HG03159 (cell line): ENCODE measurements around the gene ERV3-1.
"Not testable (repeated sequence)": the region's sequence is repeated elsewhere in the genome, so short reads cannot be mapped to it uniquely, and the experiment has no call there.

Experiments used
- ATAC-seq: cut with Tn5 transposase; IDR thresholded peaks from one replicate; pipeline ENCODE4 v1.9.1; 2021; ENCODE audit warnings: mild to moderate bottlenecking, moderate library complexity; ENCODE audit not compliant: unreplicated experiment

Gene ERV3-1, protein sequence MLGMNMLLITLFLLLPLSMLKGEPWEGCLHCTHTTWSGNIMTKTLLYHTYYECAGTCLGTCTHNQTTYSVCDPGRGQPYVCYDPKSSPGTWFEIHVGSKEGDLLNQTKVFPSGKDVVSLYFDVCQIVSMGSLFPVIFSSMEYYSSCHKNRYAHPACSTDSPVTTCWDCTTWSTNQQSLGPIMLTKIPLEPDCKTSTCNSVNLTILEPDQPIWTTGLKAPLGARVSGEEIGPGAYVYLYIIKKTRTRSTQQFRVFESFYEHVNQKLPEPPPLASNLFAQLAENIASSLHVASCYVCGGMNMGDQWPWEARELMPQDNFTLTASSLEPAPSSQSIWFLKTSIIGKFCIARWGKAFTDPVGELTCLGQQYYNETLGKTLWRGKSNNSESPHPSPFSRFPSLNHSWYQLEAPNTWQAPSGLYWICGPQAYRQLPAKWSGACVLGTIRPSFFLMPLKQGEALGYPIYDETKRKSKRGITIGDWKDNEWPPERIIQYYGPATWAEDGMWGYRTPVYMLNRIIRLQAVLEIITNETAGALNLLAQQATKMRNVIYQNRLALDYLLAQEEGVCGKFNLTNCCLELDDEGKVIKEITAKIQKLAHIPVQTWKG

DNA sequence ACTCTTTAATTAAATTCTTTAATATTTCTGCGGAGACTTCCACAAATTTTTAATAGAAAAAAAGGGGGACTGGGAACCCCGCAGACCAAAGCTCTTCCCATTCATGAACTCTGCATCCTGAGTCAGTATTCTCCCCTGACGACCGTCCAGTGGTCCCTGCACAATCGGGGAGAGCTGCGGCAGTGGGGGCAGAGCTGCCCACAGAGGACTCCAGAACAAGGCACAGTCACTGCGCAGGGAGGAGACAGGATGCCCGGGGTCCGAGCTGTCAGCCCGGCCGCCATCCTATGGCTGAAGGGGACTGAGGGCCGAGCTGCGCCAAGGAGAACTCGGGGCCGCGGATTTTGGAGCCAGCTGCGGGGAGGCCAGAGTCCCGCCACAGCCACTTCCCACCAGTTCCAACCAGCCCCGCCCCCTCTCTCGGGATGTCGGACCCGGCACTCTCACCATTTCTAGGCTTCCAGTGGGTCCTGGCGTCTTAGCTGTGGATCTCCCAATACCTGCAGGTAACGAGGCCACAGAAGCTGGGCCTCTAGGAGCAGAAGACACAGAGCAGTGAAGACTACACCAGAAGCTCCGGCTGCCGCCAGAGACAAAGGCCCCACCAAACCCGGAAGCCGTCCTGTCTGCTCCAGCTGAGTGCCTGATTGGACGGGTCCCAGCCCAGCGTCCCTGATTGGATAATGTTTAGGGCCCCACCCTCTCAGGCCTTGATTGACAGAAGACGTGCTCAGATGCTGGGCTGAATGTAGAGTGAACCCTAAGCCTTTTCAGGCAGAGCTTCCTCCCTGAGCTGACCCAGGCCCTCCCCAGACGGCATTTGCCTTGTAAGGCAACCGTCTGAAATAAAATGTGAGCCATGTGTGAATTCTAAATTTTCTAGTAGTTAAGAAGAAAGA, at the start of gene ERV3-1:
Gene ERV3-1 (minus strand): TSS at position 594 of the 899 bp plus-strand sequence. CDS start 13,661 bp downstream, outside the sequence.
- ATAC-seq, result peak; percentile 100

DNA sequence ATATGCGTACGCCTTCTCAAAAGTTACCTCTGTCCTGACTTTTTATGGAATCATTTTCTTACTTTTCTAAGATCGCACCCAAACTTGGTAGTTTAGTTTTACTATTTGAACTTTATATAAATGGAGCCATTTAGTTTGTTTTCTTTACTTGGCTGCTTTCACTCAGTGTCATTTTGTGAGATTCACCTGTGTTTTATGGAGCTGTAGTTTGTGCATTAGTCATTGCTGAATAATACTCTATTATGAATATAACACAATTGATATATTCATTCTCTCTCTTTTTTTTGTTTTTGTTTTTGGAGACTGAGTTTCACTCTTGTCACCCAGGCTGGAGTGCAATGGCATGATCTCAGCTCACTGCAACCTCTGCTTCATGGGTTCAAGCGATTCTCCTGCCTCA, 49.3 kb upstream of the ERV3-1 start:
- ATAC-seq, result not testable (repeated sequence)

DNA sequence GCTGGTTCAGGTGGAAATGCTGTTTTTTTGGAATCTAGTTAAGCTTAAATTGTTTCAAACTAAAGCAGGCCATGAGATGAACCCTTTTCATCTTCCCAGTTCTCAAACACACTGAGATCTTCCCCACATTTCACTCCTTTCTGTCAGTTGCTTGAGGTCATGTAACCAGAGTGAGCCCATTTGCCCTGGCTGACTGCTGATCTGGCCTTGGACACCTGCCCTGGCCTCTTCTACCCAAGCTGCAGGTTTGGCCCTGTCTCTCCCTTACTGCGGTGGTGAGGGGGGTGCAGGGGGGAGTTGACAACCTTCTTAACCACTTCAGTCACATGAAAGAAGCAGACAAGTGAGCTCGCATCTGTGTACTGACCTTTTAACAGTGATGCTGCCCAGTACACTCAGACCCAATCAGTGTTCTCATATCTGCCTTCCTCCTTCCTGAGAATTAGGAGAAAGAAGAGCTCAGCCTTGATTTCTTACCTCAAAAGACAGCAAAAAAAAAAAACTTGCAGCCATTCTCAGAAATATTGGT, 48.0 kb upstream of the ERV3-1 start:
- ATAC-seq, result not testable (repeated sequence)

DNA sequence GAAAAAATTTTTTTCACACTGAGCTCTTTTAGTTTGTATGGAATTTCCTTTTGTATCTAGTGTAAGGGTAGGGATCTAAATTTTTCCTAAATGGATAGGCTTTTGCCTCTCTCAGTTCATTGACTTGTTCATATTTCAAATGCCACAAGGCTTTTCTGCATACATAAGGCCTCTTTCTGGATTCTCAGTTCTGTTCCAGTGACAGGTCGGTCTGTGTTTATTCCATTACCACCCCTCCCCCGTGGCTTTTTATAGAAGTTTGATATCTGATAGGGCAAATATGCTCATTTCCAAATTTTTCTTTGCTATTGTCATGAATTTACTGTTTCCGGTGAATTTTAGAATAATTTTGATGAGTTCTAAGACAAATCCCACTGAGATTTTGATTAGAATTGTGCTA, 45.2 kb upstream of the ERV3-1 start:
- ATAC-seq, result not testable (repeated sequence)

DNA sequence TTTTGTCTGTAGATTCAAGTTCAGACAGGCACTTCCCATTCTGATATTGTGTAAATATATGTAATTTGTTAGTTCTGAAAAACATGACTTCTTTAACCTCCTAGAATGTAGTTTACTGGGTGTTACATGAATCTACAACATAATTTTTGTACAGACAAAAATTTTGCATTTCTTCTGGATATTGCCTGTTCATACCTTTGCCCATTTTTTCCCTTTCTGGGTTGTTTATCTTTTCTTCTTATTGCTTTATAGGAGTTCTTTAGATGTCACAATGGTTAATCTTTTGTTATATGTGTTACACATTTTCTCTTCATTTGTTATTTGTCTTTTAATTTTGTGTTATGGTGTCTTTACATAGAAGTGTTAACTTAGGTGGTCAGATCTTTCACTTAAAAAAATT, 44.7 kb upstream of the ERV3-1 start:
- ATAC-seq, result not testable (repeated sequence)

DNA sequence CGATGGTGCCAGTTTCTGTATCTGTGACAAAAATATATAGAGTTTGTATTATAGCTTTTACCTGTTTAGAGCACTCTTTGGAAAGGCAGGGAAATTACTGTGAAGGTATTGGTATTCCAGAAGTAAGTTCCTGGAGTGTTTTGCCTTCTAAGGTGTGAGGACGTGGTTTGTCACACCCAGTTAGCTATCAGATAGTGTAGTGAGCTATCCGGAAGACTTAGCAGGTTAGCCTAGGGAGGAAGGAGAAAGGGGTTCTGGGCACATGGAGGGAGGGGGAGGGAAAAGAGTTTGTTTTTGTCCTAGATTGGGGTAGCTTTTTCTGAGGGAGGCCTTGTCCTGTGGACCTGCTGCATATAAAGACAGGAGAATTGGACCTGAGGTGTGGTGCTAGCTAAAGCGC, 39.8 kb upstream of the ERV3-1 start:
- ATAC-seq, result not testable (repeated sequence)

DNA sequence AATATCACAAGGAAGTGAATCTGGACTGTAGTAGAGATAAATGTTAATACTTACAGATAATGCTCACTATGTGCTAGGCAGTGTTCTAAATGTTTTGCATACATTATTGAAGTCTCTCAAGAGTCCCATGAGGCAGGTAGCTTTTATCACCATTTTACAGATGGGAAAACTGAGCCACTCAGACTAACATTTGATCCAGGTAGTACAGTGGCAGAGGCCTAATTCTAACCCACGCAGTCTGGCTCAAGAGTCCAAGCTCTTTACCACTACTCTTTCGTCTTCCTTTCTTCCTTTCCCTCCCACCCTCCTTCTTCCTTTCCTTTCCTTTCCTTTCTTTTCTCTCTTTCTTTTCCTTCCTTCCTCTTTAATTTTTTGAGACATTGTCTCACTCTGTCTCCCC, 39.1 kb upstream of the ERV3-1 start:
- not testable (repeated sequence) for ATAC-seq

DNA sequence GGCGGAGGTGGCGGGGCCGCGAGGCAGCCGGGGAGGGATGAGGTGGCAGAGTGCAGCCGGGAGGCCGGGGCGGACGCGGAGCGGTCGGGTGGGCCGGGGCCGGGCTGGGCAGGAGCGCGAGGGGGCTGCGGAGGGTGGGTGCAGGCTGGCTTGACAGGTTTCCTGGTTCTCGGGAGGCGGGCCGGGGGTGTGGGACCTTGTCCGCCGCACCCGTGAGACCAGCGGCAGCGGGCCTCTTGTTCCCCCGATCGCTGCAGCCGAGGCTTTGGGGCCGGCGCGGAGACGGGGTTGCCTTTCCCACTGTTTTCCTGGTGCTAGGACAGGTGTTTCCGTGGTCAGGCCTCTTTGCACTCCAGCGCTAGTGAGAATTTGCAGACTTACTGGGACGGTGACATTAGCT, 32.3 kb upstream of the ERV3-1 start:
- ATAC-seq, result peak; percentile 13

DNA sequence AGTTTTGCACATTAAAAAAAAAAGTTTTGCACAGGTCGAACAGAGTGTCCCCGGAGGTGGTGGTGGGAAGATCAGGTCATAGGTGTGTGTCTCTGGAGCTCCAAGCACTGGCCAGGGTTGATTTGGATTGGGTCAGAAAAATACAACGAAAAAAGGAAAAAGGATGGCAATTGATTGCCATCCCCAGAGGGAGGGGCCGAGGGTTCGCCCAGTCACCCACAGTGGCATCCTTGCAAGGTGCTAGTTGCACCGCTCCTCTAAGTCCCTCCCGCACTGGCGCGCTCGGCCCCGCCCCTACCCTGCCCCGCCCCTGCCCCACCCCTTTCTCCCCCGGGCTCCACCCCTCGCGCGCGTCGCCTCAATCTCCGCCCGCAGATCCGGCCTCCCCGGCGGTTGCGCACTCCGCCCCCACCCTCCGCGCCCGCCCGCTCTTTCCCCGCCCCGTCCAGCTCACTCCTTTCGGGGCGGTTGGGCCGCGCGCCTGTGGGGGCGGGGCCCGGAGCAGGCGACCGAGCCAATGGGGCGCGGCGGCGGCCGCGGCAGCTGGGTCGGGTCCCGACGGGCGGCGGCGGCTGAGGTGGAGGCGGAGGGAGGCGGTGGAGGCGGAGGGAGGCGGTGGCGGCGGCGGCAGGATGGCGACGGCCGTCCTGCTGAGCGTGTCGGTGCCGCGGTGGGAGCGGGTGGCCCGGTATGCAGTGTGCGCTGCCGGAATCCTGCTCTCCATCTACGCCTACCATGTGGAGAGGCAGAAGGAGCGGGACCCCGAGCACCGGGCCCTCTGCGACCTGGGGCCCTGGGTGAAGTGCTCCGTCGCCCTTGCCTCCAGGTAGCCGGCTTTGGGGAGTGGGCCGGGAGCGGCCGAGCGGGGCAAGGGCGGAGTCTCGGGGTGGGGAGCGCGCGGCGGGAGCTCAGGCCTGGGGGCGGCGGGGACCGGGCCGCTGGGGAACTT, 31.5 kb upstream of the ERV3-1 start:
- peak; percentile 81 for ATAC-seq

DNA sequence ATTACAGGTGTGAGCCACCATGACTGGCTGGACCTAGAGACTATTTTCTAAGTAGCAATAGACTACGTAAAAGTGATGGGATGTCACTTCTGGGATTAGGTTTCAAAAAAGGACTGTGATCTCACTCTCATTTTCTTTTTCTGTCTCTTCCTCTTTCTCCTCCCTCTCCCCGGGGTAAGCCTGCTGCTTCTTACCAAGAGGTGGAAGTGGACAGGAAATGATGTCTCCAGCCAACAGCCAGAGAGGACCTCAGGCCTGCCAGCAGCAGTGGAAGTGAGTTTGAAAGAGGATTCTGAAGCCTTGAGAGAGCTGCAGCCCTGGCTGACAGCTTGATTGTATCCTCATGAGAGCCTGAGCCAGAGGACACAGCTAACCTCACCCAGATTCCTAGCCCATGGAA, 30.0 kb upstream of the ERV3-1 start:
- not testable (repeated sequence) for ATAC-seq

DNA sequence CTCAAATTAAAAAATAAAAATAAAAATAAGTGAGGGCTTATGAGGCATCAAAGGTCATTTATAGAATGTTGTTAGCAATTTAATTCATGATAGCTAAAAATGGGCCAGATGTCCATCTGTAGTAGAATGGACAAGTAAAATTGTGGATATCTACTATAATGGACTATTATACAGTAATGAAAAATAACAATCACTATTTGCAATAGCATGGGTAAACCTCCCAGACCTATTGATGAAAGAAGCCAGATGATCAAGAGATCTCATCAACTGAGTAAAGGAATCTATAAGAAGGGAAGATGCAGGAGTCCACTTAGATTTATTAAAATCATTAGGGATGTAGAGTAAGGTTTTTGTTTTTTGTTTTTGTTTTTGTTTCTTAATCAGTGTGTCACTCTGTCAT, 29.0 kb upstream of the ERV3-1 start:
- not testable (repeated sequence) for ATAC-seq

DNA sequence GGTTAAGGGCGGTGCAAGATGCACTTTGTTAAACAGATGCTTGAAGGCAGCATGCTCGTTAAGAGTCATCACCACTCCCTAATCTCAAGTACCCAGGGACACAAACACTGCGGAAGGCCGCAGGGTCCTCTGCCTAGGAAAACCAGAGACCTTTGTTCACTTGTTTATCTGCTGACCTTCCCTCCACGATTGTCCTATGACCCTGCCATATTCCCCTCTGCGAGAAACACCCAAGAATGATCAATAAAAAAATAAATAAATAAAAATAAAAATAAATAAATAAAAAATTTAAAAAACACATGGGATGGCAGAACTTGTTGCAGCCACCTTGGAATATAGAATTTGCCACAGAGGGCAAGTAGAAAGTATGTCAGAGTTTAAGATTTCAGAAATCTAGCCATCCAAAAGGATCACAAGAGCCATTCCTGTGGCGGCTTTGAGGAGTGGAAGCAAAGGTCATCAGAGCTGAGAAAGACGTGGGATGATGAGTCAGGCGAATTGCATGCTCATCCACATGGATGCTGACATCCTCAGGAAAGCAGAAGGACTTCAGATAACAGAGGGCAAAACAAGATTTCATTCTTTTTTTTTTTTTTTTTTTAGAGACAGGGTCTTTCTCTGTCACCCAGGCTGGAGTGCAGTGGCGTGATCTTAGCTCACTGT, 27.8 kb upstream of the ERV3-1 start:
- ATAC-seq, result not testable (repeated sequence)

DNA sequence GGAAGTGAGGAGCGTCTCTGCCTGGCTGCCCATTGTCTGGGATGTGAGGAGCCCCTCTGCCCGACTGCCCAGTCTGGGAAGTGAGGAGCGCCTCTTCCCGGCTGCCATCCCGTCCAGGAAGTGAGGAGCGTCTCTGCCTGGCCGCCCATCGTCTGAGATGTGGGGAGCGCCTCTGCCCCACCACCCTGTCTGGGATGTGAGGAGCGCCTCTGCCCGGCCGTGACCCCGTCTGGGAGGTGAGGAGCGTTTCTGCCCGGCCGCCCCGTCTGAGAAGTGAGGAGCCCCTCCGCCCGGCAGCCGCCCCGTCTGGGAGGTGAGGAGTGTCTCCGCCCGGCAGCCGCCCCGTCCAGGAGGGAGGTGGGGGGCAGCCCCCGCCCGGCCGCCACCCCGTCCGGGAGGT, 26.9 kb upstream of the ERV3-1 start:
- ATAC-seq, result not testable (repeated sequence)

DNA sequence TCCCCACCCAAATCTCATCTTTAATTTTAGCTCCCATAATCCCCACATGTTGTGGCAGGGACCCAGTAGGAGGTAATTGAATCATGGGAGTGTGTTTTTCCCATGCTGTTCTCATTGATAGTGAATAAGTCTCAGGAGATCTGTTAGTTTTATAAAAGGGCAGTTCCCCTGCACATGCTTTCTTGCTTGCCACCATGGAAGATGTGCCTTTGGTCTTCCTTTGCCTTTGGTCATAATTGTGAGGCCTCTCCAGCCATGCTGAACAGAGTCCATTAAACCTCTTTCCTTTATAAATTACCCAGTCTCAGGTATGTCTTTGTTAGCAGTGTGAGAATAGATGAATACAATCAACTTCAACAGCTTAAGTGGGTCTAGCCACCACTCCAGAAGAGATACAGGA, 18.5 kb upstream of the ERV3-1 start:
- not testable (repeated sequence) for ATAC-seq

DNA sequence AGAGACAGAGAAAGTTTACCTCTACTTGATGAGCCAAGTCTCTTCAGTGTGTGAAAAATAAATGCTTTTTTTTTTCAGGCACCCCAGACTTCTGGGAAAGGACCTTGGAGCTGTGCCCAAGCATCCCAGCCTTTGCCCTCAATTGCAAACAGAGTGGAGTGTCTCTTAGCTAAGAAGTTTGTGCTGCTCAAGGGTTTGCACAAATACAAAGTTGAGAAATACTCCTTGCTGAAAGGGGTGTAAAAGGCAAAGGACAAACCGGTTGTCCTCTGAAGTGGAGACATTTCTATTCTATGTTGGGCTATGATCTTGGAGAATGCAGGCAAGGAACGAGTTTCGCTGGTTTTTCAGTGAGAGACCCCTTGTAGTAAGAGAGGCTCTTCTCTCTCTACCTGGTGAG, 14.5 kb upstream of the ERV3-1 start:
- ATAC-seq, result not testable (repeated sequence)

DNA sequence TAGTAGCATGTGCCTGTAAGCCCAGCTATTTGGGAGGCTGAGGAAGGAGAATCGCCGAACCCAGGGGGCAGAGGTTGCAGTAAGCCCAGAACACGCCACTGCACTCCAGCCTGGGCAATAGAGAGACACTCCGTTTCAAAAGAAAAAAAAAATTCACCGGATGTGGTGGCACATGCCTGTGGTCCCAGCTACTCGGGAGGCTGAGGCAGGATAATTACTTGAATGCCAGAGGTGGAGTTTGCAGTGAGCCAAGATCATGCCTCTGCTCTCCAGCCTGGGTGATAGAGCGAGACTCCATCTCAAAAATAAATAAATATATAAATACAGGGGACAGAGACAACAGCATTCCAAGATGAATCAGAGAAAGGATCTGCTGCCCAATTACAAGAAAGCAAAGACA, 3.4 kb upstream of the ERV3-1 start:
- not testable (repeated sequence) for ATAC-seq

DNA sequence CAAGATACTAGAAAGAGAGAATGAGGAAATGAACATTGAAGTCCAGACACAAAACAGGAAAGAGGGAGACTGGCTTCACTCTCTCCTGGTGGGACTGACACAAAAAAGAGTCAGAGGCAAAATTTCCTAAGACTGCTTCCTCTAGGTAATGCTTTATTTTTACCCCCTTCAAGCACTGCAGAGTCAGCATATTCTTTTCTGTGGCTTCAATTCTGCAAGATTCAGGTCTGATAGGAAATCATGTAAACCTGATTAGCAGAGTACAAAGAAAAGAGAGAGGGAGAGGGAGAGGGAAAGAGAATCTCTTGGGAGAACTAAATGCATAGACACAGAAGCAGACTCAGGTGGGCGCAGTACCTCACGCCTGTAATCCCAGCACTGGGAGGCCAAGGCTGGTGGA, 2.9 kb upstream of the ERV3-1 start:
- ATAC-seq, result not testable (repeated sequence)

DNA sequence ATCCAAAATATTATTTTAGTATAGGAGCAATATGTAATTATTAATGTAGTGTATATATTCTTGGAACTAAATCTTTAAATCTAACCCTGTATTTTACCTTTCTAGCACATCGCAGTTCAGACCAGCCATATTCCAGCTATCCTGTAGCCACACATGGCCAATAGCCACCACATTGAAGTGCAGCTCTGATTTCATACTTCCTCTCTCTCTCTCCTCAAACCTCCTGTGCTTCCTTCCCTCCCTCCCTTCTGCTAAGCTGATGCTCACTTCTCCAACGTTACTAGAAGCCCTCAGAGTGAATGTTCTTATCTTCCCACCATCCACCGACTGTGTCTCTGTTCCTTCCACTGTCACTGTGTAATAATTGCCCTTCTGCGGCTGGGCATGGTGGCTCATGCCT, 549 bp upstream of the ERV3-1 start:
- ATAC-seq, result not testable (repeated sequence)

DNA sequence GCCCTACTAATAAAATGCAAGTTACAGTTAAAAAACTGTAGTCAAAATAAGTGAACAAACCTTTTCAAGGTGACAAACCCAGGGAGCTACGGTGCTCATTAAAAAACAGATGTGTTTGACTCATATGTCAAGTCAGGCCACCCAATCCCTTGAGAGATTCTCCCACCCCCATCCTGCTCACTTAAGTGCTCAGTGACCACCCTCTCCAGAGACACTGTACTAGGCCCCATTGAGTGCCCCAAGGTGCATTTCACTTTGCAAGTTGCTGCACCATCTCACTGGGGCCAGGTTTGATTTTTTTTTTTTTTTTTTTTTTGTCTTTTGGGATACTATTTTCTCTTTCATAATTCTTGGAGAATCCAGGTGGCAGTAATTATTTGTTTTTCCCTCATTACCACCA, 1.9 kb downstream of the ERV3-1 start:
- no peak for ATAC-seq
